Activated B cell treated with CpG ODN at 0.5 μM for 24 hours (primary cell): ENCODE measurements around the gene ADAM12. TPM values are rescaled to one million over a fixed set of nuclear protein-coding genes. Genes with fewer than 3 reads are reported as not detected.

Experiments used
- ATAC-seq: fragments of 200-7000 bp; cut with Tn5 transposase; one replicate; pipeline ENCODE4 v1.10.0; 2021; ENCODE audit warnings: low read depth, mild to moderate bottlenecking, moderate library complexity
- CTCF ChIA-PET: fragments of 350-600 bp; sonication (Branson Sonifier 250); formaldehyde crosslinking; loops from one replicate; lab custom pipeline; 2021; ENCODE audit warnings: antibody characterized with exemption; lab: Charles Lee
- POLR2A ChIA-PET: fragments of 350-600 bp; sonication (Branson Sonifier 250); formaldehyde crosslinking; loops from one replicate; lab custom pipeline; 2021; ENCODE audit warnings: antibody characterized with exemption; lab: Charles Lee
- DNase-seq: peaks from one replicate; pipeline ENCODE4 v3.0.0; 2022
- H3K27ac Mint-ChIP-seq: one replicate; pipeline ENCODE4 v1.8.0; 2020; ENCODE audit warnings: mixed read lengths
- H3K27me3 Mint-ChIP-seq: one replicate; pipeline ENCODE4 v1.8.0; 2021; ENCODE audit warnings: mixed read lengths
- H3K36me3 Mint-ChIP-seq: one replicate; pipeline ENCODE4 v1.8.0; 2021; ENCODE audit warnings: low read depth, mixed read lengths
- H3K4me1 Mint-ChIP-seq: one replicate; pipeline ENCODE4 v1.8.0; 2021; ENCODE audit warnings: mixed read lengths
- H3K4me3 Mint-ChIP-seq: one replicate; pipeline ENCODE4 v1.8.0; 2020; ENCODE audit warnings: mild to moderate bottlenecking, mixed read lengths
- H3K9me3 Mint-ChIP-seq: one replicate; pipeline ENCODE4 v1.8.0; 2020; ENCODE audit warnings: mixed read lengths
- CTCF ChIP-seq: fragments of 200-600 bp; IDR thresholded peaks from one replicate; pipeline ENCODE4 v1.8.0; 2022; ENCODE audit warnings: antibody characterized with exemption, mild to moderate bottlenecking
- intact Hi-C: fragments of 100-400 bp; cut with micrococcal nuclease; formaldehyde crosslinking; loops from one replicate; pipeline ENCODE4 v1.15.1; 2024
- total RNA-seq: library from RNA; stranded (reverse); gene quantifications from 2 replicates; pipeline ENCODE4 v1.2.3, GENCODE V29; 2022

Gene ADAM12
- total RNA-seq, 1 donor from 2014 or later: 0.84 TPM

GRCh38 chr10:126263006-126263676, 125.1 kb downstream of the ADAM12 start:
- DNase-seq: no peak
- Mint-ChIP-seq H3K4me1 (no peaks in the 10 kb centered on the region), H3K27me3 (no peaks in the 10 kb centered on the region), H3K9me3 (no peaks in the 10 kb centered on the region), H3K27ac (no peak overlapping the region), H3K4me3 (no peak overlapping the region), H3K36me3 (no peaks in the 10 kb centered on the region)
- ATAC-seq: no peak
- ChIA-PET POLR2A (no interaction called here), CTCF (no interaction called here)
- intact Hi-C loops: no loop called here
- no peak for TF ChIP-seq CTCF

- Mint-ChIP-seq H3K4me1 (no peaks in the 10 kb centered on the region), H3K36me3 (no peaks in the 10 kb centered on the region), H3K27me3 (no peaks in the 10 kb centered on the region), H3K4me3 (no peak overlapping the region), H3K9me3 (no peaks in the 10 kb centered on the region), H3K27ac (no peak overlapping the region)
- ATAC-seq (no peak), DNase-seq (no peak)
- CTCF ChIA-PET: no interaction called here
- POLR2A ChIA-PET: no interaction called here
- intact Hi-C loops: no loop called here
- no peak for TF ChIP-seq CTCF
Measured at GRCh38 chr10:126262233-126262838, 125.9 kb downstream of the ADAM12 start.

GRCh38 chr10:126259760-126260479, 128.4 kb downstream of the ADAM12 start:
- intact Hi-C loops: no loop called here
- Mint-ChIP-seq H3K4me1 (no peaks in the 10 kb centered on the region), H3K36me3 (no peaks in the 10 kb centered on the region), H3K9me3 (no peaks in the 10 kb centered on the region), H3K27ac (no peak overlapping the region), H3K4me3 (no peak overlapping the region), H3K27me3 (no peaks in the 10 kb centered on the region)
- DNase-seq (no peak), ATAC-seq (no peak)
- CTCF ChIA-PET: no interaction called here
- POLR2A ChIA-PET: no interaction called here
- no peak for TF ChIP-seq CTCF

GRCh38 chr10:126256864-126257263, 131.4 kb downstream of the ADAM12 start:
- POLR2A ChIA-PET: no interaction called here
- peaks cover 3% of the 10 kb centered on the region for H3K9me3 Mint-ChIP-seq
- H3K27me3 Mint-ChIP-seq: no peaks in the 10 kb centered on the region
- intact Hi-C loops: no loop called here
- no peak for TF ChIP-seq CTCF
- no peak overlapping the region for H3K4me3 Mint-ChIP-seq
- CTCF ChIA-PET: no interaction called here
- no peaks in the 10 kb centered on the region for H3K4me1 Mint-ChIP-seq
- ATAC-seq (no peak), DNase-seq (no peak)
- H3K27ac Mint-ChIP-seq: no peak overlapping the region
- H3K36me3 Mint-ChIP-seq: no peaks in the 10 kb centered on the region

- TF ChIP-seq CTCF: no peak
- Mint-ChIP-seq H3K36me3 (no peaks in the 10 kb centered on the region), H3K4me3 (no peak overlapping the region), H3K4me1 (no peaks in the 10 kb centered on the region), H3K9me3 (peaks cover 9% of the 10 kb centered on the region), H3K27me3 (no peaks in the 10 kb centered on the region), H3K27ac (no peak overlapping the region)
- ATAC-seq: no peak
- intact Hi-C loops: no loop called here
- ChIA-PET CTCF (no interaction called here), POLR2A (no interaction called here)
- DNase-seq: no peak
Measured at GRCh38 chr10:126255313-126255712, 133.0 kb downstream of the ADAM12 start.
